Psoas muscle (tissue), 8 donors: Measurements from ENCODE around the gene B3GALT6. TPM values are rescaled to one million over a fixed set of nuclear protein-coding genes. Genes with fewer than 3 reads are reported as not detected.

Experiments used
- ATAC-seq, 4 donors: fragments of 200-7000 bp; cut with Tn5 transposase; one replicate each; pipeline ENCODE4 v1.9.1; 2020; ENCODE audit warnings: moderate library complexity in 3 of 4, mild to moderate bottlenecking in 2 of 4
- DNase-seq, 2 donors: peaks; one replicate each; pipeline ENCODE4 v3.0.0-alpha.2; 2020
- H3K27ac ChIP-seq: fragments of 200-600 bp; one replicate; pipeline ENCODE4 v1.8.0; 2022
- H3K27me3 ChIP-seq, 3 donors: fragments of 200-600 bp in 1 of 3; one replicate each; pipeline versions ENCODE4 v1.6.1 to v1.8.0; 2013 to 2022; ENCODE audit warnings: low read length in 2 of 3, mild to moderate bottlenecking in 2 of 3, moderate library complexity in 1 of 3; ENCODE audit not compliant: insufficient read depth in 3 of 3
- H3K36me3 ChIP-seq, 2 donors: fragments of 200-600 bp in 1 of 2; one replicate each; pipeline versions ENCODE4 v1.6.1 to v1.8.0; 2013 to 2022; ENCODE audit warnings: low read depth in 1 of 2, mild to moderate bottlenecking in 1 of 2, moderate library complexity in 1 of 2; ENCODE audit not compliant: insufficient read depth in 1 of 2
- H3K4me1 ChIP-seq: fragments of 200-600 bp; one replicate; pipeline ENCODE4 v1.8.0; 2022
- H3K4me3 ChIP-seq: fragments of 200-600 bp; one replicate; pipeline ENCODE4 v1.8.0; 2022; ENCODE audit warnings: mild to moderate bottlenecking
- H3K9me3 ChIP-seq: fragments of 200-600 bp; one replicate; pipeline ENCODE4 v1.8.0; 2022
- CTCF ChIP-seq: fragments of 200-600 bp; IDR thresholded peaks from one replicate; pipeline ENCODE4 v1.8.0; 2022; ENCODE audit warnings: antibody characterized with exemption
- WGBS, 3 donors: extraction: QIAGEN DNeasy Blood & Tissue Kit; methylation state at CpG; one replicate each; pipeline versions ENCODE4 v1.1.6 to v1.1.7; 2013; 5-methylcytosine and 5-hydroxymethylcytosine counted together
- intact Hi-C, 2 donors: fragments of 100-400 bp; cut with DNase I; formaldehyde crosslinking; loops; one replicate each; pipeline versions ENCODE4 v1.11.0 to v1.14.2; 2022
- polyA plus RNA-seq, 3 donors: library from polyadenylated mRNA; stranded (reverse); fragments of 200-250 nt; gene quantifications; one replicate each; pipeline ENCODE4 v1.2.3, GENCODE V29; 2013
- total RNA-seq, 4 donors: library from RNA; stranded (reverse); fragmentation: NEBNext Ultra II Directional in 2 of 4; extraction: Animal tissue kit (Norgen Biotek cat#: 25700) in 2 of 4; gene quantifications; one replicate each; pipeline versions ENCODE4 v1.2.1 to v1.2.4, GENCODE V29; 2021 to 2023
- donor health status: healthy with polysubstance abuse.
- donor health status: DM: no; HTN: no; CAD: no; lungs with moderate emphysema.
- donor health status: Bipolar disorder and iron deficiency.
- donor health status: healthy.
- donor health status: DM: yes; HTN: yes; CAD: no.
- donor health status: DM: no; HTN: no; CAD: no.
- donor health status: DM: no; HTN: no; CAD: no.
- donor health status: DM: yes; HTN: yes; CAD: no.

The B3GALT6 gene
- total and polyA plus RNA-seq, 7 donors, result 7.7 to 30.3 (median 11.4) TPM

DNA sequence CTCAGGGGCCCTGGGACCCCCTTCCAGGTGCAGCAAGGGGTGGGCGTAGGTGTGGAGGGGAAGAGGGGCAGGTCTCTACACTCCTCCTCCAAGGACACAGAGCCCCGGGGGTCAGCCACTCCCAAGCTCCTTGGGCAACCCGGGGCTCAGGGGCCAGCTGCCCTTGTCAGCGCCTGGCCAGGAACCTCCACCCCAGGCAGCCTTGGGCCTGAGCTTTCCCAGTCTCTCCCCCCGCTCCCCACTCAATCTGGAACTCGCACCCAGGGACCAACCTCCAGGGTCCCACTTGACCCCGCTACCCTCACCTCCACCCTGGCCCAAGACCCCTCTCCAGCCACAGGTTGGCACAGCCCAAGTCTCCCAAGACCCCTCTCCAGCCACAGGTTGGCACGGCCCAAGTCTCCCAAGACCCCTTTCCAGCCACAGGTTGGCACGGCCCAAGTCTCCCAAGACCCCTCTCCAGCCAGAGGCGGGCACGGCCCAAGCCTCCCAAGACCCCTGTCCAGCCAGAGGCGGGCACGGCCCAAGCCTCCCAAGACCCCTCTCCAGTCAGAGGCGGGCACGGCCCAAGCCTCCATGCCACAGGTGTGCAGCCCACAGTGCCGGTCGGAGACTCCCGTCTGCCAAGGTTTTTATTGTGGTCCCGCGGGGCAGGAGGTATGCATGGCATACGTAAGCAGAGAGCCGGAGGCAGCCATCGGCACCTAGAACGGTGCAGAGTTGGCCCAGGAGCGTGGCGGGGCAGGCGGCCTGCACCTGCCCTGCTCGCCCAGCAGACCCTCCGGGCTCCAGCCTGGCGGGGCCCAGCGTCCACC, 21.1 kb upstream of the B3GALT6 start:
- Histone ChIP-seq H3K36me3 (peaks cover 0 to 2% of the 10 kb centered on the region in 2 donors), H3K27ac (no peak overlapping the region), H3K4me1 (peaks cover 11% of the 10 kb centered on the region), H3K27me3 (peaks cover 0 to 28% (median 8%) of the 10 kb centered on the region in 3 donors), H3K4me3 (no peak overlapping the region), H3K9me3 (no peaks in the 10 kb centered on the region)
- ATAC-seq, result no peak
- intact Hi-C loops, result no loop called here
- no peak for TF ChIP-seq CTCF
- DNase-seq, result peak; percentile 7 to 48
- WGBS, 3 donors, result 91 to 95% (median 92%) methylated on average over 24 to 31 of the region's 31 CpGs

DNA sequence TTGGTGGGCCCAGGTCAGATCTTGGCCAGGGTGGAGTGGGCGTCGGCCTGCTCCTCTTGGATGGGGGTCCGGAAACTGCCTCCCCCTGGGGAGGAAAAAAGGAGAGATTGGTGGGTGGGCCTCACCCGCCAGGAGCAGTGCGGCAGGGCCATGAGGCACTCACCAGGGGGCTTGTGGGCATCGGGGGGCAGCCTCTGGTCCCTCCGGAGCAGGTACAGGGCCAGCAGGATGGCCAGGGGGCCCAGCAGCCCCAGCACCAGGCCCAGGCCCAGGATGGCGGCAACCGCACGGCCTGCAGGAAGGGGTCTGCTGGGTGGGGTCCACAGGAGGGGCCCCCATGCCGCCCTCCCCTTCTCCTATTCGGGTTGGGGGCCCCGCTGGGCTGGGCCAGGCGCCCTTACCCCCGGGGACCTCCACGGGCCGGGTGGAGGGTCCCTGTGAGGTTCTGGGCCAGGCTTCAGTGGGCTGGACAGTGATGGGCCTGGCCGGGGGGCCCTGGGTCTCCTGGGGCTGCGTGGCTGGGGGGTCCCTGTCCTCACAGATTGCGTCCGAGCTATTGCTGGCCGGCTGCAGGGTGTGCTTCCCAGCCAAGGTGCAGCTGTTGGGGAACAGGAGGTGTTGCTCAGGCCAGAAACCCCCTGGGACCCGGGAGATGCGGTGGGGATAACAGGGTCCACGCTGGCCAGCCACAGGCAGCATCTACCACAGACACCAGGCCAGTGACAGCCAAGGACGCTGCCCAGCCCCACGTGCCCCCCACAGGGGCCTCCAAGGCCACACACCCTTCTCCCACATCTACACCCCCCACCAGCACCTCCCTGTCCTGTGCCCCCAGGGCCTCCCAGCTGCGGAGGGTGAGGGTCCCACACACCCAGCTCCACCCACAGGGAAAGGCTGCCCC, 20.2 kb upstream of the B3GALT6 start:
- intact Hi-C loops, result no loop called here
- Histone ChIP-seq H3K9me3 (no peaks in the 10 kb centered on the region), H3K27ac (no peak overlapping the region), H3K27me3 (peaks cover 0 to 19% (median 4%) of the 10 kb centered on the region in 3 donors), H3K4me1 (peaks cover 8% of the 10 kb centered on the region), H3K36me3 (peaks cover 0 to 11% of the 10 kb centered on the region in 2 donors), H3K4me3 (no peak overlapping the region)
- no peak for ATAC-seq
- 68 to 83% (median 71%) methylated on average over 18 to 28 of the region's 28 CpGs for WGBS, 3 donors
- peak; percentile 11 to 44 for DNase-seq
- TF ChIP-seq CTCF, result no peak

GRCh38 chr1:1212780-1213344, 19.2 kb upstream of the B3GALT6 start:
- DNase-seq, result peak; percentile 57 to 76
- peaks cover 0 to 8% (median 4%) of the 10 kb centered on the region in 3 donors for H3K27me3 ChIP-seq
- no peak for TF ChIP-seq CTCF
- H3K27ac ChIP-seq, result no peak overlapping the region
- H3K9me3 ChIP-seq, result no peaks in the 10 kb centered on the region
- H3K4me3 ChIP-seq, result peak overlapping the region; percentile 51
- peak in 3 of 4 donors; percentile 28 to 38 (median 36) for ATAC-seq
- 31 to 33% (median 32%) methylated on average over 21 to 24 of the region's 24 CpGs for whole genome bisulfite sequencing, 3 donors
- H3K4me1 ChIP-seq, result peaks cover 4% of the 10 kb centered on the region
- intact Hi-C loops, result no loop called here
- H3K36me3 ChIP-seq, result peaks cover 0 to 21% of the 10 kb centered on the region in 2 donors

- intact Hi-C loops, result no loop called here
- Histone ChIP-seq H3K9me3 (no peaks in the 10 kb centered on the region), H3K4me3 (peak within 1 kb of the TSS; percentile 51), H3K27me3 (peaks cover 0 to 1% (median 0%) of the 10 kb centered on the region in 3 donors), H3K27ac (no peak within 1 kb of the TSS), H3K36me3 (peaks cover 0 to 29% of the 10 kb centered on the region in 2 donors), H3K4me1 (no peaks in the 10 kb centered on the region)
- DNase-seq, result peak; percentile 31 to 55
- ATAC-seq, result peak in 2 of 4 donors; percentile 12 to 21
- WGBS, 3 donors, result 53 to 56% (median 54%) methylated on average over 53 to 56 of the region's 56 CpGs
- no peak for TF ChIP-seq CTCF
Observed at GRCh38 chr1:1213345-1214265, 18.4 kb upstream of the B3GALT6 start, which contains the start of gene TNFRSF4. Gene TNFRSF4, minus strand, starts transcription at chr1:1214153. Its CDS starts 26 bp downstream, at chr1:1214127.
